NOMO-1 treated with dmso at 0.1 percent for 144 hours (cell line): ENCODE data around the gene CGGBP1.
"Not testable (repeated sequence)": the region's sequence is repeated elsewhere in the genome, so short reads cannot be mapped to it uniquely, and the experiment has no call there.

Experiments used
- DNase-seq: peaks from one replicate; lab custom pipeline; 2025; ENCODE audit not compliant: unreplicated experiment; lab: John Stamatoyannopoulos, UW

Gene CGGBP1

DNA sequence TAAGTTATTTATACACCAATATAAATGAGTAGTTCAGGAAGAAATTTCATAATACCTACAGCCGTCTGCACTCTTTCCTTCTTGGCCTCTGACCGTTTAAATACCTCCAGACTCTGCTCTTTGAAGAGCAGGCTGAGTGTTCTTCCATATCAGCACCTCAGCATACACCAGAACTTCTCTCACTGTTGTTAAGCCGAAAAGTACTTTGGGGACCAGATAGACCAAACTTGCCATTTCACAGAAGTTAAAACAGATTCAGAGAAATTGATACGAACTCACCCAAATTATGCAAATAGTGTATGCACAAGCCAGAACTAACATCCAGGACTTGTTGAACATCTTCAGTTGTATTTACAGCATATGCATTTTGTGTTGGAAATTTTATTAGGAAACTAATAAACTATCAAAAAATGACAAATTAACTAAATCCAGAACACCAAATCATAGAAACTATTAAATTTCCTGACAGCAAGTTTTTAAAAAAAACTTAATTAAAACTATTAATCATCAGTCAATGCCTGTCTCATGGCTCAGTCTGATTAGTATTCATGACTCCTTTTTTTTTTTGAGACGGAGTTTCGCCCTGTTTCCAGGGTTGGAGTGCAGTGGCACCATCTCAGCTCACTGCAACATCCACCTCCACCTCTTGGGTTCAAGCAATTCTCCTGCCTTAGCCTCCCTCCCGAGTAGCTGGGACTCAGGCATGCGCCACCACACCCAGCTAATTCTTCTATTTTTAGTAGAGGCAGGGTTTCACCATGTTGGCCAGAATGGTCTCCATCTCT lies 24.1 kb downstream of the CGGBP1 start:
- peak; percentile 8 for DNase-seq

DNA sequence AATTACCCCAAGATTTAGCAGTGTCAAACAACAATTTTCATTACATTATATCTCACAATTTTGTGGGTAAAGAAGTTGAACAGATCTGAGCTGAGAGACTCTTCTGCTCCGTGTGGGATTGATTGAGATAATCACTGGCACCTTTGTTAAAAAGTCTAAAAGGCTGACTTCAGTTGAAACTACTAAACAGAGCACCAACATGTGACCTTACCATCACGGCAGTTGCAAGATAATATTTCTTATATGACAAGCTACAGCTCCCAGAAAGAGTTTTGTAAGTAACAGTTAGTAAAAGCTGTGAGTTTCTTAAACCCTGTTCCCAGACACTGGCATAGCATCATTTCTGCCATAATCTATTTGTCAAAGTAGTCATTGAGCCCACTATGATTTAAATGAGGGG lies 25.0 kb downstream of the CGGBP1 start:
- no peak for DNase-seq

DNA sequence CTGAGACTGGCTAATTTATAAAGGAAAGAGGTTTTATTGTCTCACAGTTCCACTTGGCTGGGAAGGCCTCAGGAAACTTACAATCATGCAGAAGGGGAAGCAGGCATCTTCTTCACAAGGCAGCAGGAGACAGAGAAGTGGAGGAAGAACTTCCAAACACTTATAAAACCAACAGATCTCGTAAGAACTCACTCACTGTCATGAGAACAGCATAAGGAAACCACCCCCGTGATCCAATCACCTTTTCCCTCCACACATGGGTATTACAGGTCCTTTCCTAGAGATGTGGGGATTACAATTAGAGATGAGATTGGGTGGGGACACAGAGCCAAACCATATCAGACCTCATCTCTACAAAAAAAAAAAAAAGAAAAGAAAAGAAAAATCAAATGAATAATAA lies 25.7 kb downstream of the CGGBP1 start:
- no peak for DNase-seq

DNA sequence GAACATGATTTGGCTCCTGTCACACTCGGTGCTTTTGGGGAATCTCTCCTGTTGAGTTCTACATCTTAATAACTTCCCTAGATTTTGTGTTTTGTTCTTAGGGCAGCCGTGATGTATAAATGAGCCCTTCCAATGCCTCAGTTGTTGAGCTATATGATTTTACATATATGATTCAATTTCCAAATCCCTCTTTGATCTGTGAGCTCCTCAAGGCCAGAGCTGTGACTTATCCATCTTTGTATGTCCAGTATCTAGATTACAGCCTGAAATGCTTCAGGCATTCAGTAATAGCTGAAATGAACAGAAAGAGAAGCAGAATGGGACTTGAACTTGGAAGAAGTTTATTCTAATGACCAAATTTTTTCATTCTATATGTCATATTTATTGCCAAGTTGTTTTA lies 26.6 kb downstream of the CGGBP1 start:
- no peak for DNase-seq

DNA sequence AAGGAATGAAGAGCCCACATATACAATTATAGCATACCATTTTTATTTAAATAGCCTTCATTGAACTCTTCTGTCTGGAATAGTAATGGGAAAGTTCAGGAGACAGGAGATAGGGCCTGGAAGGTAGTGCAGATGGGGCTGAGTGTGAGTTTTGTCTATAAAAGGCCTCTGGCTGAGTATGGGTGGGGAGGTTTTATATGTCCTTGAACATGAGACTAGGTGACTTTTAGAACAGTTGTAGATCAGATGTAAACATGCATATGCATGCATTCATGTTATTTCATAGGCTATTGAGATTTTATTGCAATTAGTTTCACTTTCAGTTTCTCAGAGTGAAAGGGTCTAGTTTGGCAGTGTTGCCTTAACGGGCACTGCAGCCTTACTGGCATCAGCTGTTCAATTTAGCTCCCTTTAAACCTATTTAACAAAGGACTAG lies 27.1 kb downstream of the CGGBP1 start:
- no peak for DNase-seq

DNA sequence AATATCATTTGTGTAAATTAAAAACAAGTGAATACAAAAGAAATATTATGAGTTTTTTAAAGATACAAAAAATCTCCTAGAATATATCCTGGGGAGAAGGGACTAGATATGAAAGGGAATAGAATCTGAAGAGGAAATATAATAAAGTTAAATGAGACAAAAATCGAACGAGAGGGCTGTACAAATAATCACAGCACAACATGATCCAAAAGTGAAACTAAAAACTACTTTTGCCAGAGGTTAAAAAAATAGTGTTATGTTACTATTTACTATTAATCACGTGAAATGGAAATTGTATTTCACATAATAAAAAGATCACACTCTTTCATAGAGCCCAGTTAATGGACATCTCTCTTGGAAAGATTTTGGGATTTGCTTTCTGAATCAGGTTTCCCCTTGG lies 28.6 kb downstream of the CGGBP1 start:
- DNase-seq = no peak

DNA sequence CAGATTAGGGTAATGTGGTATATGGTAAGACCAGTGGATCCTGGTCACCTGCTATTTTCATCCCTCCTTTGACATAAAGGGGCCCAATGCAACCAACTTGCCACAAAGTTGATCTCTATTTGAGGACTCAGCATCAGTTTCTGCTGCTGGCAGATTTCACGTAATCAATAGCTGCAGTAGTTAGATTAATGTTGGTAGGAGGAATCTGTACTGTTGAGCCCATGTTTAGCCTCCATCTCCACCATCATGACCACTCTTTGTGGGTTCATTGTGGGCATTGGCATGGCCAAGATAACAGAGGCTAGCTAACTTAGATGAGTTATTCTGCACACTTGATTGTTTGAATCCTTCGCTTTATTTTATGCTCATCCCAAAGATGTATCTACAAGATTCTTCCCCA lies 29.9 kb downstream of the CGGBP1 start:
- no peak for DNase-seq

DNA sequence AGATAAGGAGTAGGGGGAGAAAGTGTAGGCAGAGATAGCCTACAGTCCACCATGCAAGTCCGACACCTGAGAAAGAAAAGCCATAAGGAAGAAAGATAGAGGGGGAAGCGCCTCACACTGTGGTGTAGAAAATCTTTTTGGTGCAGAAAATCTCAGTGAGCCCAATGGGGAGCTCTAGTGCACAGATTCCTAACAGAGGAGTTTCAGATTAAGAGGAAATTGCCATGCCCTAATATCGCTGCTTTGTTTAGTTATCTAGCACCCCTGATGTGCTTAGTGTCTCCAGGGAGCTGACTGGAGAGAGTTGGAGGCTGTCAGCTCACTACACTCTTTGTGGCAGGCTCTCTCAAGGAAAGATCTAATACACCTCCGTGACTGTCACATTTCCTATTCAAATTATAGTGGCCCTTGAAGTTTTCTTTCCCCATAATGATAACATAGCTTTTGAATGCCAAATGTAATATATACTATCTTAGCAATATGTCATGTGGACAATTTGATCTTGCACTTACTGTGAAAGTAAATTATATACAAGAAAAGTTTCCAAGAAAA lies 33.7 kb downstream of the CGGBP1 start:
- no peak for DNase-seq

DNA sequence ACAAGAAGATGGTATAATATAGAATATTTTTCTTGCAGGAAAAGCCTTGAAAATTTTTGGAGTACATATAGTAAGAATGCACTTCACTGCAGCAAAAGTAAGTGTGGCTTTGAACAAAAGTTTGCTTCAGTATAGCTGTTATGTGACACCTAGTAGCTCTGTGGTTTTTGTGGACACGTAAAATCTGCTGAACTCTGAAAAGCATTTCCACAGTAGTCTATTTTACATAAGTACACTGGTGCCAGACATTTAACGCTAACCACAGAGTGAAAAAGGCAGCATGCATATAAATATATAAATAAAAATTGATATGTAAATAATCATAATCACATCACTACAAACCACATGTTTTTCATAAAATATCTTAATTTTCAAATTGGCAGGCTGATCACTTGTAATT lies 39.8 kb downstream of the CGGBP1 start:
- DNase-seq = no peak

DNA sequence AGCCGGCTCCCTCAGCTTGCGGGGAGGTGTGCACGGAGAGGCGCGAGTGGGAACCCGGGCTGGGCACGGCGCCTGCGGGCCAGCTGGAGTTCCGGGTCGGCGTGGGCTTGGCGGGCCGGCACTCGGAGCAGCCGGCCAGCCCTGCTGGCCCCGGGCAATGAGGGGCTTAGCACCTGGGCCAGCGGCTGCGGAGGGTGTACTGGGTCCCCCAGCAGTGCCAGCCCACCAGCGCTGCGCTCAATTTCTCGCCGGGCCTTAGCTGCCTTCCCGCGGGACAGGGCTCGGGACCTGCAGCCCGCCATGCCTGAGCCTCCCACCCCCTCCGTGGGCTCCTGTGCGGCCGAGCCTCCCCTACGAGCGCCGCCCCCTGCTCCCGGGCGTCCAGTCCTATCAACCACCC lies 43.1 kb downstream of the CGGBP1 start:
- not testable (repeated sequence) for DNase-seq

DNA sequence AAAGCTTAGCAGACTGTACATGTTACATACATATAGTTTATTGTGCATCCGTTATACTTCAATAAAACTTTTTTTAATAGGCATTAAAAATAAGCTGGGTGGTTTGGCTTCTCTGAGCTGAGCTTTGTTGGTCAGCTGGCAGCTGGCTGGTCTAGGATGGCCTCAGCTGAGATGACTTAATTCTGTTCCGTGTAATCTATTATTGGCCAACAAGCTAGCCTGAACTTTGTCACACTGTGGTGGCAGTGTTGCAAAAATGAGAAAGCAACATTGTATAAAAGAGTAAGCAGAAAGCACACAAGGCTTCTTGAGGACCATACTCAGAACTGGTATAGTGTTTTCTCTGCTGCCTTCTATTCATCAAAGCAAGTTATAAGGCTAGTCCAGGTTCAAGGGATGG lies 45.2 kb downstream of the CGGBP1 start:
- DNase-seq = no peak

DNA sequence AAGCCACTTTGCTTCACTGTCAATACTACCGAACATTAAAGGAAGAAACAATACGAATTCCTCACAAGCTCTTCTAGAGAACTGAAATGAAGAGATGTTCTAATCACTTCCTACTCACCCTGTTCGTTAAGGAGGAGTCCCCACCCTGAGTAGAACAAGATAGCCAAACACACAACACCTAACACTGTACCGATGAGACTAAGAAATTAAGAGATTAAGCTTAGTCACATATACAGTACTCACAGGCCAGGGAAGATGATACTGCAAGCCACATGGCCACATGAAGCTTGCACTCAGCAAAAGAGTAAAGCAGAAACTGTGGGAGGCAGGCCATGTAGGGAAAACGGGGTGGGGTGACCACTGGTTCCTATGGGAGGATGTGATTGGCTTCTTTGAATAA lies 48.0 kb downstream of the CGGBP1 start:
- no peak for DNase-seq

DNA sequence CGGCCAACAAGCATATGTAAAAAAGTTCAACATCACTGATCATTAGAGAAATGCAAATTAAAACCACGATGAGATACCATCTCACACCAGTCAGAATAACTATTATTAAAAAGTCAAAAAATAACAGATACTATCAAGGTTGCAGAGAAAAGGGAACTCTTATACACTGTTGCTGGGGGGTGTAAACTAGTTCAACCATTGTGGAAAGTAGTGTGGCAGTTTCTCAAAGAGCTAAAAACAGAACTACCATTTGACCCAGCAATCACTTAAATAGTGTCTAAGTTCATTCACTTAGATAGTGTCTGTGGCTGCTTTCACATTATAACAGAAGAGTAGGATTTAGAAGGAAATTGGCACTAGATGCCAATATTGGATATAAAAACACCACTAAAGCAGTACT lies 49.7 kb downstream of the CGGBP1 start:
- DNase-seq = no peak

DNA sequence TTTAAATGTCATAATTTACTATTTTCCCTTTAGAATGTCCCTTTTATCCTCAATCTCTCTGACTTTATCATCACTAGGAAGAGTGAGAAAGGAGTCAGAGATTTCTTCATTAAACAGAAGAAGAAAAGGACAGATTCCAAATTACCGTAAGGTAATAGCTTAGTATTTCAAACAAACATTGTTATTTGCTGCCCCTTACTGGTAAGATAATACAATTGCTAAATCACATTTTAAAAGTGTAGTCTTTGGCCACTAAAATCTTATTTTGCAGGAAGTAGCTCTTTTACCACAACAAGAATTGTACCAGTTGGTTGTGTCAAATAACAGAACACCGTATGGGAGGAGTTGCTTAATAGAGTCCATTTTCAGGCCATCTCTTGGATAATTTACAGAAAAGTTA lies 53.7 kb downstream of the CGGBP1 start:
- DNase-seq = peak; percentile 50

DNA sequence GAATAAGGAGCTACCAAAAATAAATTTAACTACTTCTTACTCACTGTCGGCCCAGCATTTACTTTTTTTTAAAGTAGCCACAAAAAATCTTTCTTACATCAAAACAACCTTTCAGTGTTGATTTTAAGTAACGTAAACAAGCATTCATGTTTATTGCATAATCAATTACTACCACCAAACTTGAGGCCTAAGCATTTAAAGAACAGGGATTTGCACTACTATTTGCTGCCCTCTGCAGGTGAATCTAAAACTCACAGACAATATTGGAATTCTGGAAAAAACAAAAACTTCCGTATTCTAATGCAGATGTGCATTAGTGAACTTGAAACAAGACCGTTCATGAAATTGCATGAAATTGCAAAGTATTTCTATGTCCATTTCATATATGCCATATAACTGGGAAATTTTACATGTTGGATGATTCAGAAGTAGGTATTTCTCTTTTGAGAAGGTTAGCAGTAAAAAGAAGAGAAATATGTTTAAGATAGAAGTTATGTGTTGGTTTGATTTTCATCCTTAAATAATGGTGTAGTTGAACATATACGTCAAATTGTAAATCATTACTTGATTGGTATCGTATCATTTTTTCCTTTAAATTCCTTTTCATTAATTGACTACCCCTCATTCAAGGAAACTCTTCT lies 55.6 kb downstream of the CGGBP1 start:
- peak; percentile 41 for DNase-seq

DNA sequence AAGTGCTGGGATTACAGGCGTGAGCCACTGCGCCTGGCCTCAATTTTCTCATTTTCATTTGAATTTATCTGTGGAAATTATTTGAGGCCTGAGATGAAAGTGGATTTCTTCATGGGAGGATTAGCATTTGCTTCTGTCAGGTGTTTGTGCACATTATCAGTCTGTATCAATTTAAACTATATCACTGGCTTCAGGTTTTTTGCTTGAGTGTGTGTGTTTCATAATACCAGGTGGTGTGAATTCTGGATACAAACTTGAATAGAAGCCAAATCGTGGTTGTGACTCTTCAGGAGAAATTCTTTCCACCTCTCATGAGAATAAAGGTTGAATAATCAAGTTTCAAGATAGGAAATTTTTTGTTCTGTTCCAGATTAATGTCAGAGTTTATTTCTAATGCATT lies 56.4 kb downstream of the CGGBP1 start:
- no peak for DNase-seq
